Activated CD4-positive, CD25-positive, alpha-beta regulatory T cell (primary cell): ENCODE results near the gene SFXN5.

Experiments used
- DNase-seq, 4 experiments: peaks; one replicate each; lab custom pipeline; 2025; lab: John Stamatoyannopoulos, UW

SFXN5 gene

DNA sequence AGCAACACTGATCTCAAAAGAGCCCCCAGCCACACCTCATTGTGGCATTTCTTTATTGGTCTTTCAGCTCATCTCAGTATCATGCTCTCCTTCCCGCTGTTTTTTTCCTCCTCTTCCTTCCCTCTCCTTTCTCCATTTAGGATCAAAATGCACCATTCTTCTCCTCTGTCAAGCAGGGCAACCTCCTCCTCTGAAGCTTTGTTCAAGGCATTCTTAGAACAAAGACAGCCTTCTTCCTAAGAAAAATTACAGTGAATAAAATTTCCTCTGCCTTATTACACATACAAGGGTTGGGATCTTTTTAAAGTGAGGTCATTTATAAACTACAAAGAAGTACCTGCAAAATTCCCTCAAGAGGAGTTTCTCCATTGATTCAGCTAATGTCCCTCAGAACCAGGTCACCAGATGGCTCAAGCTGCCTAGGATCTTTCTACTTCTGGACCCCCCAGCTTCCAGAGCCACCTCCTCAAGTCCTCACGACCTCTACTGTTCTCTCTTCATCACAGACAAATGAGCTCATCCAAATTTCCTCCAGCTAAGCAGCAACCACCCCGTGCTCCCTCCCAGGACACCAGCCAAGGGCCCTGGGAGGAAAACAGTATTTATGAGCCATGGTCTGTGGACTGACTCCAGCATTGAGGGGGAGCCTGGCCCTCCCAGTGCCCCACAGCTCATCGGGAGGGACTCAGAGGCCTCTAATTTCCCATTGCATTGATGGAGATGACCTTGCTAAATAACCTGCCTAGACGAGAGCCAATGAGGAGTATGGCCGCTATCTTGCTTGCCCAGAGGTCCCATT, 18.0 kb downstream of the SFXN5 start:
- DNase-seq, result no peak

DNA sequence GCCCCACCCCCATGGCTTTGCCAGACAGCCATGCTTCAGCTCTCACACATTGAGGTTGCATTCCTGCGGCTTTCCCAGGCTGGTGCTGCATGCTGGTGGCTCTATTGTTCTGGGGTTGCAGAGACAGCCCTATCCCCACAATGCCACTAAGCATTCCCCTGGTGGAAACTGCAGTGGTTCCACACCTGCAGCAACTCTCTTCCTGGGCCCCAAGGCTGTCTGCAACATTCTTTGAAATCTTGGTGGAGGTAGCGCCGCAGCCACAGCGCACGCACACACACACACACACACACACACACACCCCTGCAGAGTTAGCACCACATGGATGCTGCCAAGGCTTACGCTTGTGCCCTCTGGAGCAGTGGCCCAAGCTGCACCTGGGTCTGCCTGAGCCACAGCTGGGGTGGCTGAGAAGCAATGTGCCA, 21.4 kb downstream of the SFXN5 start:
- DNase-seq, result no peak

DNA sequence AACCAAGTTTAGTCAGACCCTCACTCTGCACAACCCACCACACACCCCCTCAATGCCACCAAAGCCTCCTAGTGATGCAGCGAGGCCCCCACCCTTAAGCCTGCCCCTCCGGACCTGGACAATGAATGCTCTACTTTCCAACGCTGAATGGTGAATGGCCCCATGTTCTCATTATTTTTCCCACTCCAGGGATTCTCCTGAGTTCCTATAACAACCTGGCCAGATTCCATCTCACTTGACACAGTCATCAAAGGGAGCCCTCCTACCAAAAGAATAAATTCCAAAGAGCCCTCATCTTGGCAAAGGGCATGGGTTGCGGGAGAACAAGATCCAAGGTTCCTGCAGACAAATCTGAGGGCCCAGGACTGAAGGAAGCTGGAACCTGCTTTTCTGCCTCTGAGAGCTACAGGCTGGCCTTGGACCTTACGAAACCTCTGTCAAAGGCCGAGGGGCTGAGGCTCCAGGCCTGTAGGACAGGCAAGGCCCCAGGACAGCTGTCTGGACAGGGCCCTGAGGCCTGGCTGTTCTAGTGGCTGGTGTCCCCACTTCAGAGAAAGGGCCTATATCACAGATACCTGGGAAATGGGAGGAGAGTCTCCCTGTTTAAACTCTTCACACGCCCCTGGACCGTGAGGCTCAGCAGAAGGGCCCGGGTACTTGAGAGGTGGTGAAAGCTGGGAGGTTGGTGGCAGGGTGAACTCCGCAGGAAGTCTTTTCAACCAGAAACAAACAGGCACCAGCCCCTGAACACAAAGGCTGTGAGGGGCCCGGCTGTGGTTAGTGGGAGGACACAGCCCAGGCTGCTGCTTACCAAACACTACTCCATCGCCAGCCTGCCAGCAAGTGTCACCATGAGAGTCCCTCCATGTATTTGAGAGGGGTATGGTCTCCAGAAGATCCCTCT, 27.3 kb downstream of the SFXN5 start:
- DNase-seq, result no peak

DNA sequence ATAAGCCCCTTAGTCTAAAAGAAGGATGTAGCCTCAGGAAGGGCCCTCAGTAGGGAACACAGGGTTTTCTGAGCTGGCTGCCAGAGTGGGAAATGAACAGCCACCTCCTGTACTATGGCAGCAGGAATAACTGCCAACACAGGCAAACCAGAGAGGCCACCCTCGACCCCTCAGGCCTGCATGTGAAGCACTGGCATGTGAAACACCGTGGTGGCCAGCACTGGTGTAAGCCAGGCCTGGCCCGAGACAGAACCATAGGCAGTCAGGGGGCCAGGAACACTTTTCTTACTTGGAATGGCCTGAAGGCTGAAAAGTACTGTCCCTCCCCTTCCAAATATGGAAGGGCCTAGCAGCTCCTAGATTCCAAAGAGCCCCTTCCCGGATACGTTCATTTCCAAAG, 28.2 kb downstream of the SFXN5 start:
- no peak for DNase-seq

DNA sequence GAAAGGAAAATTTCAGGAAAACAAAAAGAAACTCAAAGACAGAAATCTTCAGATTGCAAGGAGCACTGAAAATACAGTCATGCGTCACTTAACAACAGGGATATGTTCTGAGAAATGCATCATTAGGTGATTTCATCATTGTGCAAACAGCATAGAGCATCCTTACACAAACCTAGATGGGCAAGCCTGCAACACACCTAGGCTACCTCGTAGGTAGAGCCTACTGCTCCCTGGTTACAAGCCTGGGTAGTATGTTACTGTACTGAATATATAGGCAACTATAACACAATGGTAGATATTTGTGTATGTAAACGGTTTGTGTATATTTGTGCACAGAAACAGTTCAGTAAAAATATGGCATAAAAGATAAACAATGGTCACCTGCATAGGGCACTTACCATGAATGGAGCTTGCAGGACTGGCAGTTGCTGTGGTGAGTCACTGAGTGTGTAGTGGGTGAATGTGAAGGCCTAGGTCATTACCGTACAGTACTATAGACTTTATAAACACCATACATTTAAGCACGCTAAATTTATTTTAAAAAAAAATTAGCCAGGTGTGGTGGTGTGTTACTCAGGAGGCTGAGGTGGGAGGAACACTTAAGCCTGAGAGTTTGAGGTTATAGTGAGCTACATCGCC, 33.4 kb downstream of the SFXN5 start:
- DNase-seq, result no peak

DNA sequence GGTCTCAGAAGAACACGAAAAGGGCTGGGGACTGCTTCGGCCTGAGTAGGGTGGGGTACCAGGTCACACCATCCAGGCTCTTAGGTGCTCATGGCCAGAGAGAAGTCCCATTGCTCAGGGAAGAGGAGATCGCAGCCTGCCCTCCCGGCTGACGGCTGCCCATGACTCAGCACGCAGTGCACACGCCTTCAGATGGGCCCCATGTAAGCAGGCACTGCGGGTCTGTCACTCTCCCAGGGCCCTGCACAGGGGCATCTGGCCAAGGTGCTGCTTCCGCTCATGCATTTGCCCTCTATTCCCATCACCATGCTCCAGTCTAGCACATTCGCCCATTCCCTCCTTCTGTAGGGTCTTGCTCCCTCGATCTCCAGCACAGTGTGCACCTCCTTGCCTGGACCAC, 34.7 kb downstream of the SFXN5 start:
- no peak for DNase-seq

DNA sequence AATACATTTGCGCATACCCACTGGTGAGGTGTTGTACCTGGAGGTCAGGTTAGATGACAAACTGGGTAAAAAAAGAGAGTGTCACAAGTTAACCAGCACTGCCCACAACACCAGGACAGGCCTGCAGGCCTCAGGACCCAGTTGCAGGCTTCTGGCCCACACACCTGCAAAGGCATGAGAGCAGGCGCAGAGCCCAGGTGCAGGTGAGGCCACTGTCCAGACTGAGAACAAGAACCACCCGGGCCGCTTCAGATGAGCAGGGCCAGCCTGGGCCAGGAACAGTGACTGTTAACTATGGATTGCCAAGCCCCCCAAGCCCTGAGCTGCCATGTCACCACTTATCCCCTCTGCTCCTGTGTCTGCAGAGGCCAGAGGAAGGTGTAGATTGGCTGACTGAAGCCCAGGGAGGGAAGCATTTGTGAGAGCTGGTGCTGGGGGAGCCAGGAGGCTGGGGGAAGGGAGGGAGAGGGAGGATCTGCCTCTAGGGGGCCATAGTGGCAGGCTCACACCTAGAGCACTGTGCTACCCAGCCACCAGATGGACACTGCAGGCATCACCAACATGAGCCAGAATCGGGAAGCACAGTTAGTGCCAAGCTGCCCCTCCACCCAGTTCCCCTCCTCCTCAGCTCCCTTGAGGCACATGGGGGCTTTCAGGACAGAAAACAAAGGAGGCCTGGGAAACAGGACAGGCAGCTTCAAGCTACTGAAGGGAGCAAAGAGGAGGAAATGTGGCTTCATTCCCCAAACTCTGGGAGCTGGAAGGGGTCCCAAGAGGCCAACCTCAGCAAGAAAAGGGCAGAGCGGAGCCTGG, 35.4 kb downstream of the SFXN5 start:
- DNase-seq, result no peak

DNA sequence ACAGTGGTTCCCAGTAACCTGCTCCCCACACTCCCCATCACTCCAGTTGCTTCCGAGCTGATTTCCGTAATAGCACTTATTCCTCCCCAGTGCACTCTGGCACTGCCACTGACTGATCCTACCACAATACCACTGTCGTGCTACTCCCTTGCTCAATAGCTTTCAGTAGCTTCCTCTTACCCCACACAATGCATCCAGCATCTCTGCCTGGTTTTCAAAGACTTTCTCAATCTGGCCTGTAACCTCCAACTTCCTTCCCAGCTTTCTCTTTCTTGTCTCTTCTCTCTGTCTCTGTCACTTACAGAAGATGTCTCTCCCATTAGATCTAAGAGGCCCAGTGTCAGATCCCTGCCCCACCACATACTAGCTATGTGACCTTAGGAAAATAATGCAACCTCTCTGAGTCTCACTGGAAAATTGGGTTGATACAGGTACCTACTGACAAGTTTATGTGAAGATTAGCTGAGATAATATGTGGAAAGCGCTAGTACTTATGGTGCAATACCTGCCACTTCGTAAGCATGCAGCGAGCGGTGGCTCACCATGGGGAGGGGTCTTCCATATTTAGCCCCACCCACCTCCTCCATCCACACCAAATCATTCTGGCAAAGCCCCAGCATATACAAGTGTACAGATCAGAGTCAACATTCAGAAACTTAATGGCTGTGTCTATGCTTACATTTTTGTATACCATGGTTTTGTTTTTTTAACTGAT, 36.7 kb downstream of the SFXN5 start:
- no peak for DNase-seq

DNA sequence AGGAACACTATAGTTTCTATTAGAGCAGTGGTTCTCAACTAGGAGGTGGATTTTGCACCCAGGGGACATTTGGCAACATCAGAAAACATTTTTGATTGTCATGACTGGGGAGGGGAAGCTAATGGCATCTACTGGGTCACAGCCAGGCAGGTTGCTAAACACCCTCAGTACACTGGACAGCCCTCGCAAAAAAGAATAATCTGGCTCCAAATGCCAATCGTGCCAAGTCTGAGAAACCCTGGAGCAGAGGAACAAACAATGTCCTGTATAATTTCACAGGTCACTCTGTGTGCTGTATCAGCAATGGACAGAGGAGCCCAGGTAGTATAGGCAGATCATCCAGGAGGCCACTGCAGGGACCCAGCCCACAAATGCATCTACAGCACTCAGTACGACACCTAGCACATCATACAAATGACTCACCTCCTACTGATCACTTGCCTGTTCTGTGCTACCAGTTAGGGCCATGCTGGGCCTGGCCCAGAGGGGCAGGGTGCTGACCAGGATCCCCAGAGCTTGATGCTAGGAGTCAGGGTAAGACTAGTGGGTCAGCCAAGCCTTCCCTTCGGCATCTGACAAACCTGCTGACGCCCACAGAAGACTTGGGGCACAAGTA, 37.6 kb downstream of the SFXN5 start:
- DNase-seq, result no peak

DNA sequence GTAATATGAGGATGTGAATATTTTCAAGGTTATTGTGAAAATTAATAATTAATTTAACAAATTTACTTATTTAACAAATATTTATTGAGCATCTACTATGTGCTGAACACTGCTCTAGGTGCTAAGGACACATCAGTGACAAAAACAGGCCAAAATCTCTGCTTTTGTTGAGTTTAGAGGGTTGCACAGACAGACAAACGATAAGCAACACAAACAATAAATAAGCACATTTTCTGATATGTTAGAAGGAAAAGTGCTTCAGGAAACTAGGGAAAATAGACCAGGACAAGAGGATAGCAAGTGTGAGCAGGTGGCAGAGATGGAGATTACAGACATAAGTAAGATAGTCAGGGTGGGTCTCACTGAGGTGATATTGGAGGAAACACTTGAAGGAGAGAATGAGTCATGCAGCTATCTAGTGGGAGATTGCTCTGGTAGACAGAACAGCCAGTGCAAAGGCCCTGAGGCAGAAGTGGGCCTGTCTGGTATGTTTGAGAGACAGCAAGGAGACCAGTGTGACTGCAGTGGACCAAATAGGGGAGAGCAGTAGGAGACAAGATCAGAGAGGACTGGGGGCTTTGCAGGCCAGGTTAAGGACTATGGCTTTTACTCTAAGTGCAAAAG, 38.3 kb downstream of the SFXN5 start:
- no peak for DNase-seq

DNA sequence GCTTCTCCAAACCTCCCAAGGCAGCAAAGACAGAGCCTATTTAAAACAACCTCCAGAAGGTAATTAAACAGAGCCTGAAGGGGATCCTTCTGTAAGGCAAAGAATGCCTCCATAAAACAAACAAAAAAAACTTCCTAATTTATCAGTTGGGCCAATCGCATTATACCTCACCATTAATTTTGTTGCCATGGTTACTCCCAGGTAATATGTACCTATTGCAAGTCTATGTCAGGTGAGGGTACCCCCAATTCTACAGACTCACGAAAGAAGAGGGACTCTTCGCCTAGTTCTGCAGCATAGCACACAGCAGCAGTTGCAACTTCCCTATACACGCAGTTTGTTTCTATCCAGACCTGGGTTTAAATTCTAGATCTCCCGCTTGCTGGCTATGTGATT, 38.8 kb downstream of the SFXN5 start:
- no peak for DNase-seq

DNA sequence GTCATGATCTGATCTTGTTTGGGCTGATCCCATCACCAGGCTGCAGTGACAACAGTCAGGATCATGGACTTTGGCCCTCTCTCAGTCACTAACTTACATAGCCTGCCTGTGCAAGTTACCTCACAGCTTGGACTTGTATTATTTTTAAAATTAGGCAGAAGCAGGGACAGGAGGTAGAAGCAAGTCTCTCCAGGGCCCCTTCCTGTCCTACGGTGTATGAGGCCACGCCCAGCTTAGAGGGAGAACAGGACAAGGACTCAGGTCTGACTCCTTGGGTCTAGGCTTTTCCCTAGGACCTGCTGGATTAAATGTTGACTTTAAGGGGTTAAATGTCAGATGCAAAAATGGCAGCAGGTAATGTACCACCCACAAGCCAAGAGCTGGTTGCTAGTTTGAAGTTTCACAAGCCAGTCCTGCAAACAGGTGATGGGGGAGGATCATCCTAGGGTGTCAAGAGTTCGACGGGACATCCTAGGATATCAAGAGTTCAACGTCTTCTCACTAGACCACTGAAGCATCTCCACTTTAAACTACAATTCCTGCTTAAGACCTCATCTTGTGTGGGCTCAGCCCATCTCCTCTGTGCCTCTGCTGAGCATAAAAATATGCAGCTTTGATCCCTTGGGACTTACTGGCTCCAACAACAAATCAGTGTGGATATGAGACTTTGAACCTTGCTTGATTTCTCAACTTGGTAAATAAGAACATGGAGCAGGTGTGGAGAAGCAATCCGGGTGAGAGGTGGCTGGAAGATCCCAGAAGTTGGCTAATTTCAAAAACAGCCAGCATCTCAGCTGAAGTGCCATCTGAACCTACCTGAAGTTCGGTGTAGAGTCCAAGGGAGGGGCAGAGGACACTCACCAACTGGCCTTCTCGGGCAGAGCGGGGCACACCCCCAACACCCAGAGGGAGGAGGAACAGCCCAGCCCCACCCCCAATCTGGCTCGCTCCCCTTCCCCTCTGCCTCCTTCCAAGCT, 39.5 kb downstream of the SFXN5 start:
- DNase-seq, result no peak

DNA sequence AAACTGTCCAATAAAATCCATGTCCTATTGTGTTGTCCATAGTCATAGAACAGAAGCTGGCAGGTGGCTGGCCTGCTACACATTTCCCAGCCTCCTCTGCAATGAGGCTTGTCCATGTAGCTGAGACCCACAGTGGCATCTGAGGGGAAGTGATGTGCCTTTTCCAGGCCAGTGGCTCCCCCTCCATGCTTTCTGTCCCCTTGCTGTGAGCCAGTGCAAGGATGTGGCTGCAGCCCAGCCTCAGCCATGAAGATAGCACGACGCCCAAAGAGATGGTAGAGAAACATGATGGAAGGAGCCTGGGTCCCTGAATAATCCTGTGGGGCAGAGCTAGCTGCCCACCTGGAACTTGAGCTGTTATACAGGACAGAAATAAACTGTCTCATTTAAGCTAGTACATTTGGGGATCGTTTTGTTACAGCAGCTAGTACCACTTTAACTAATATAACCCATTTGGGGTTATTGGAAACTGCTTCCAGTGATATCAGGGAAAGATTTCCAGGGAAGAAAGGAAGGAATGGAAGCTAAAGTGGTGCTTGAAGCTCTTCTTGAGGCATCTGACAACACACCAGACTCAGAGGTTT, 40.3 kb downstream of the SFXN5 start:
- DNase-seq, result no peak

DNA sequence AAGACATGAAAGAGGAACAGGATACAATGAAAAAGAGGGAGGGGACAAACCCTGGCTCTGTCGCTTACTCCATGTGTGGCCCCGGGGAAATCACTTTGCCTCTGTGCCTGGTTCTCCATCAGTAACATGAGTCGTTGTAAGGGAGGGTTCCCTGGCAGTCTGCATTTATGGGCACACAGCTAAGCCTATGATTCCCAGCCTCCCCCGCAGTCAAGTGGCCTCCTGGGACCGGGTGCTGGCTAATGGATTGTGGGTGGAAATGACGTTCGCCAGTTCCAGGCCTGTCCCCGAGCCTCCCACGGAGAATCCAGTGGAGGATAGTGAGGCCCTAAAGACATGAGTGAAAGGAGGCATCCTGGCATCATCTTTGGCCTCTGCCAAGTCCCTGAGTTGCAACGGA, 42.7 kb downstream of the SFXN5 start:
- no peak for DNase-seq

DNA sequence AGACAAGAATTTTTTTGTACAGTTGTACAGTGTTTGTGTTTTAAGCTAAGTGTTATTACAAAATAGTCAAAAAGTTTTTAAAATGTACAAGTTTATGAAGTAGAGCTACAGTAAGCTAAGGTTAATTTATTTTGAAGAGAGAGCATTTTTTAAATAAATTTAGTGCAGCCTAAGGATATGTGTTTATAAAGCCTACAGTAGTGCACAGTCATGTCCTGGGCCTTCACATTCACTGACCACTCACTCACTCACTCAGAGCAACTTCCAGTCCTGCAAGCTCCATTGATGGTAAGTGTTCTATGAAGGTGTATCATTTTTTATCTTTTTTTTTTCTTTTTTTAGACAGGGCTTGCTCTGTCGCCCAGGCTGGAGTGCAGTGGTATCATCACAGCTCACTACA, 44.2 kb downstream of the SFXN5 start:
- no peak for DNase-seq

DNA sequence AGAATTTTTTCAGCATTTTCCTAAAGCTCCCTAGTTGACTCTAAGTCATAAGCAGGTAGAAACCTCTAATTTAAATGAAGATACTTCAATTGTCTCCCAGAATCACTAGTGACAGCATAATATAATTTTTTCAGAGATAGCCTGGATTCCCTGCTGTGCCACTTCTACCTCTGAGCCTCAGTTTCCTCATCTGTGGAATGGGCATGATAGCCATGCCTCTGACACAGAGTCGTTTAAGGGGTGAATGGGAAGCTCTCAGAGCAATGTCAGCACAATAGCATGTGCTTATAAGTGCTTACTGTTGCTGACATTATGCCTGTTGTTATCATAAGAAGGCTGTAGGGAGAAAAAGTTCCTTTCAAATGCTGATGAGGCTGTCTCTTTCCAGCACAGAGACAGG, 48.0 kb downstream of the SFXN5 start:
- no peak for DNase-seq

DNA sequence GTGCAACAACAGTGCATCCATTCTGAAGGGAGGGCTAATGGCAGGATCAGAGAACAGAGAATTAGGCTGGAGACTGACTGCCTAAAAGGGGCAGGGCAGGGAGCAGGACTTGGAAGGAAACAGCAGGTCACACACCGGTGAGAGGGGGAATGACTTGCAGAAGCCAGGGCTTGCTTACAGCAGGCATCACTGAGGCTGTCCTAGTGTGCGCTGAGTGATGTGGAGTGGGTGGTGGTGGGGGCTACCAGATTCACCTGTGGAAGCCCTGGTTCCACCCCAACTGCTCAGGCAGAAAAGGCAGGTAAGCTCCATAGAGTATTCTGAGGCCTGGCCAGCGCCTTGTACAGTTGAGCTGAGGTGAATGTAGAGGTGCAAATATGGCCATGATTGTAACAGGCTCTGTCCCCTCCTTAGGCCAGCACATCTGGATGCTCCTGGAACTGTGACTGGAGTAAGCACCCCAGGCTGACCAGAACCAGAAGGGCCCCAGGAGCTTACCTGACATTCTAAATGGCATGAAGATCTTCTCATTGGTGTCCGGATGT, 49.4 kb downstream of the SFXN5 start:
- no peak for DNase-seq

DNA sequence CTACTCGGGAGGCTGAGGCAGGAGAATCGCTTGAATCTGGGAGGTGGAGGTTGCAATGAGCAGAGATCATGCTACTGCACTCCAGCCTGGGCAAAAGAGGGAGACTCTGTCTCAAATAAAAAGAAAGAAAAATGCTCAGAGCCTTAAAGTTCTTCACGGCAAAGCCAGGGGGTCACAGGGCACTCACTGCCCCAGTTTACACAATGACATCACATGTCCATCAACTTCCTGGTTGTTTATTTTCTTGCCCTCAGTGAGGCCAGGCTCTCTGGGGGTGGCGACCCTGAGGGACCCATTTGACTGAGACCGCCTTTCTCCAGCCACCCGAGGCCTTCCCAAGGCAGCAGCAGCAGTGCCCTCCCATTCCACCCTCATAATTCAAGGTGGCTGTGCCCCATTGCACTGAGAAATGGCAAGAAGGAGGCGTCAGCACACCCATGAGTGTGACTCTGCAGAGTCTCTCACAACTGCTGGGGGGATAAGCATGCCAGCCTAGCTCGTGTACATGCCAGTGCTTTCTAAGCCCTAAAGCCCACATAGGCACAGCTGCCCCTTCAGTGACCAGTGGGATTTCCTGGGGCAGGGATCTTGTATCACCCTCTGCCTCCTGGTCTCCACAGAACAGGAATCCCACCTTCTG, 50.0 kb downstream of the SFXN5 start:
- no peak for DNase-seq
